Trophoblast cell (in vitro differentiated cells and primary cell): Measurements from ENCODE around the gene POLR1D.

Source experiments
- DNase-seq, 2 donors: peaks; one replicate each; pipeline ENCODE4 v3.0.0-alpha.2; 2016
- H2AFZ ChIP-seq: 2 replicates; pipeline ENCODE4 v1.6.1; 2013; ENCODE audit warnings: low read length, moderate library complexity, mild to moderate bottlenecking; ENCODE audit not compliant: insufficient read depth, poor library complexity
- H2AK5ac ChIP-seq: 2 replicates; pipeline ENCODE4 v1.6.1; 2013; ENCODE audit warnings: mild to moderate bottlenecking, low read length
- H2BK120ac ChIP-seq: 2 replicates; pipeline ENCODE4 v1.6.1; 2013; ENCODE audit warnings: low read length, mild to moderate bottlenecking, moderate library complexity; ENCODE audit not compliant: insufficient read depth, poor library complexity
- H2BK12ac ChIP-seq: 2 replicates; pipeline ENCODE4 v1.6.1; 2013; ENCODE audit warnings: mild to moderate bottlenecking, low read length, moderate library complexity
- H2BK5ac ChIP-seq: 2 replicates; pipeline ENCODE4 v1.6.1; 2013; ENCODE audit warnings: low read length, low read depth, moderate library complexity, mild to moderate bottlenecking; ENCODE audit not compliant: poor library complexity
- H3K14ac ChIP-seq: 2 replicates; pipeline ENCODE4 v1.6.1; 2013; ENCODE audit warnings: mild to moderate bottlenecking, low read length
- H3K18ac ChIP-seq: 2 replicates; pipeline ENCODE4 v1.6.1; 2013; ENCODE audit warnings: mild to moderate bottlenecking, low read length
- H3K23ac ChIP-seq: 2 replicates; pipeline ENCODE4 v1.6.1; 2013; ENCODE audit warnings: low read length
- H3K27ac ChIP-seq: 2 replicates; pipeline ENCODE4 v1.5.1; 2013; ENCODE audit warnings: low read depth, mild to moderate bottlenecking, inconsistent platforms, low read length, moderate library complexity
- H3K27me3 ChIP-seq: 2 replicates; pipeline ENCODE4 v1.6.1; 2013; ENCODE audit warnings: inconsistent platforms, mild to moderate bottlenecking, low read length, moderate library complexity; ENCODE audit not compliant: insufficient read depth
- H3K36me3 ChIP-seq, 2 experiments: 1 replicate in 1 of 2; 2 replicates in 1 of 2; pipeline ENCODE4 v1.6.1; 2013; ENCODE audit warnings: low read length in 2 of 2, mild to moderate bottlenecking in 2 of 2, moderate library complexity in 1 of 2; ENCODE audit not compliant: insufficient read depth in 2 of 2, control insufficient read depth in 1 of 2
- H3K4ac ChIP-seq: 2 replicates; pipeline ENCODE4 v1.6.1; 2013; ENCODE audit warnings: low read depth, mild to moderate bottlenecking, low read length, moderate library complexity
- H3K4me1 ChIP-seq, 2 experiments: 1 replicate in 1 of 2; 2 replicates in 1 of 2; pipeline ENCODE4 v1.6.1; 2013; ENCODE audit warnings: low read length in 2 of 2, mild to moderate bottlenecking in 2 of 2, moderate library complexity in 1 of 2; ENCODE audit not compliant: insufficient read depth in 2 of 2, control insufficient read depth in 1 of 2
- H3K4me2 ChIP-seq: 2 replicates; pipeline ENCODE4 v1.6.1; 2013; ENCODE audit warnings: inconsistent platforms, mild to moderate bottlenecking, low read length, moderate library complexity
- H3K4me3 ChIP-seq: 2 replicates; pipeline ENCODE4 v1.5.1; 2013; ENCODE audit warnings: mild to moderate bottlenecking, low read depth, low read length, inconsistent platforms
- H3K79me1 ChIP-seq: one replicate; pipeline ENCODE4 v1.6.1; 2013; ENCODE audit warnings: low read length
- H3K79me2 ChIP-seq: 2 replicates; pipeline ENCODE4 v1.6.1; 2013; ENCODE audit warnings: low read length, mild to moderate bottlenecking; ENCODE audit not compliant: control insufficient read depth, insufficient read depth, poor library complexity
- H3K9ac ChIP-seq: 2 replicates; pipeline ENCODE4 v1.6.1; 2013; ENCODE audit warnings: mild to moderate bottlenecking, low read length
- H3K9me3 ChIP-seq: 2 replicates; pipeline ENCODE4 v1.6.1; 2013; ENCODE audit warnings: low read depth, mild to moderate bottlenecking, control low read depth, inconsistent platforms, low read length; ENCODE audit not compliant: insufficient read depth
- H4K12ac ChIP-seq: 2 replicates; pipeline ENCODE4 v1.6.1; 2013; ENCODE audit warnings: low read depth, mild to moderate bottlenecking, low read length, moderate library complexity
- H4K8ac ChIP-seq: 2 replicates; pipeline ENCODE4 v1.6.1; 2013; ENCODE audit warnings: low read depth, mild to moderate bottlenecking, low read length, moderate library complexity
- H4K91ac ChIP-seq: one replicate; pipeline ENCODE4 v1.6.1; 2013; ENCODE audit warnings: low read depth, mild to moderate bottlenecking, low read length, moderate library complexity
- WGBS: extraction: QIAGEN DNeasy Blood & Tissue Kit; methylation state at CpG from one replicate; pipeline ENCODE4 v1.1.7; 2013; ENCODE audit warnings: missing lambda C conversion rate; ENCODE audit not compliant: insufficient read length, insufficient coverage; ENCODE audit errors: extremely low coverage; 5-methylcytosine and 5-hydroxymethylcytosine counted together

The POLR1D gene

DNA sequence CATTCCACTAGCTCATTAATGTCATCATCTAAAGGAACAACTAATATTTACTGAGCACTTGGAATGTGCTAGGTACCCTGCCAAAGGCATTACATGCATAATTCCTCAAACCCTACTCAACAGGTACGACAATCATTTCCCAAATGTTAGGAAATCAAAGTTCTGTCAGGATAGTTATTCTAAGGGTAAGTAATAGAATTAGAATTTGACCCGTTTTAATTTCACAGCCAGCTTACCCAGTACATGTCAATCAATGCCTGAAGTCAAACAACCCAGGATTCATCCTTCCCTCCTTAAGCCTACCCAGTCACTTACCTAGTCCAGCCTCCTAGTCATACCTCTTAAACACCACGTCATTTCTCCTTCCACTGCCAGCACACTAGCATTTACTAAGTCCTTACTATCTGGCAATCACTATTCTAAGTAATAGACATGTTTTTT lies 3.8 kb upstream of the POLR1D start:
- Histone ChIP-seq H2BK5ac (no peak overlapping the region), H3K4me1 (peaks cover 2 to 8% of the 10 kb centered on the region in 2 experiments), H3K4me2 (no peak overlapping the region), H3K4me3 (no peak overlapping the region), H2AFZ (no peak overlapping the region), H2BK12ac (no peak overlapping the region), H3K23ac (peak overlapping the region; percentile 81), H4K91ac (no peak overlapping the region), H3K9ac (peak overlapping the region; percentile 44), H3K18ac (no peak overlapping the region), H3K9me3 (peaks cover 3% of the 10 kb centered on the region), H2BK120ac (no peak overlapping the region), H3K79me1 (peaks cover 20% of the 10 kb centered on the region), H3K27me3 (no peaks in the 10 kb centered on the region), H3K79me2 (peaks cover 21% of the 10 kb centered on the region), H3K14ac (no peak overlapping the region), H4K8ac (no peak overlapping the region), H3K36me3 (peaks cover 5% of the 10 kb centered on the region in 2 experiments), H2AK5ac (no peak overlapping the region), H3K4ac (peak overlapping the region; percentile 52), H3K27ac (no peak overlapping the region), H4K12ac (no peak overlapping the region)
- no CpG with 5 or more reads among the region's 3 CpGs for WGBS
- DNase-seq, result peak; percentile 42 to 81

DNA sequence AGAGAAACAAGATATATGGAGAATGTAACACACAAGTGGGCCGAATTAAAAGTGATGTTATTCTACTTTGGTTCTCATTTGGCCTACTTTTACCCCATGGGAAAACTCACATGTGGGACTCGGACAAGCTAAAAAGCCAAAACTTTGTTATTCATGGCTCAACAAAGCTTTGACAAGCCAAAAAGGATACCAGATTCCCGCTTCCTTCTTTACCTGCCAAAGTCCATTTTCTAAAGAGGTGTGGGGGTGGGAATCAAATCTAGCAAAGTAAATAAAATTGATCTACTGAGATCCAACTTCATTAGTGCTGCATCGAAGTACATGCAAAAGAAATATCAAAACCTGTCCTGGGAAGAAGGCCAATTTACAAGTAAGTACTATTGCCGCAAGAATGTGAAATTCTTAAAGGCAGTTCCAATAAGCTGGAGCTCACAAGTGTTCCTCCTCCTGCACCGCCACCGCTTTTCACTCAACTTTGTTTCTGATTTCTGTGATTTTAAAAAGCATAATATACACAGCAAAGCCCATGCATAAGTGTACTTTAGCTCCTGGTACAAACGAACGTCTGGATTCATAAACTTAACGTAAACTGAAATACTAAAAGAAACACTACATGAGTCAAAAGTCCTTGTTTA lies 2.5 kb upstream of the POLR1D start:
- Histone ChIP-seq H3K9ac (no peak overlapping the region), H3K4ac (no peak overlapping the region), H4K12ac (no peak overlapping the region), H3K9me3 (peaks cover 3% of the 10 kb centered on the region), H3K27ac (no peak overlapping the region), H3K79me1 (peaks cover 20% of the 10 kb centered on the region), H3K4me1 (peaks cover 2 to 10% of the 10 kb centered on the region in 2 experiments), H3K18ac (no peak overlapping the region), H2BK120ac (no peak overlapping the region), H3K27me3 (no peaks in the 10 kb centered on the region), H3K23ac (no peak overlapping the region), H2AK5ac (no peak overlapping the region), H3K4me3 (no peak overlapping the region), H4K8ac (no peak overlapping the region), H3K14ac (no peak overlapping the region), H2AFZ (no peak overlapping the region), H4K91ac (no peak overlapping the region), H2BK12ac (no peak overlapping the region), H2BK5ac (no peak overlapping the region), H3K4me2 (peak overlapping the region; percentile 96), H3K79me2 (peaks cover 19% of the 10 kb centered on the region), H3K36me3 (peaks cover 5 to 10% of the 10 kb centered on the region in 2 experiments)
- DNase-seq, result peak in 1 of 2 donors; percentile 23
- no CpG with 5 or more reads among the region's 10 CpGs for WGBS

DNA sequence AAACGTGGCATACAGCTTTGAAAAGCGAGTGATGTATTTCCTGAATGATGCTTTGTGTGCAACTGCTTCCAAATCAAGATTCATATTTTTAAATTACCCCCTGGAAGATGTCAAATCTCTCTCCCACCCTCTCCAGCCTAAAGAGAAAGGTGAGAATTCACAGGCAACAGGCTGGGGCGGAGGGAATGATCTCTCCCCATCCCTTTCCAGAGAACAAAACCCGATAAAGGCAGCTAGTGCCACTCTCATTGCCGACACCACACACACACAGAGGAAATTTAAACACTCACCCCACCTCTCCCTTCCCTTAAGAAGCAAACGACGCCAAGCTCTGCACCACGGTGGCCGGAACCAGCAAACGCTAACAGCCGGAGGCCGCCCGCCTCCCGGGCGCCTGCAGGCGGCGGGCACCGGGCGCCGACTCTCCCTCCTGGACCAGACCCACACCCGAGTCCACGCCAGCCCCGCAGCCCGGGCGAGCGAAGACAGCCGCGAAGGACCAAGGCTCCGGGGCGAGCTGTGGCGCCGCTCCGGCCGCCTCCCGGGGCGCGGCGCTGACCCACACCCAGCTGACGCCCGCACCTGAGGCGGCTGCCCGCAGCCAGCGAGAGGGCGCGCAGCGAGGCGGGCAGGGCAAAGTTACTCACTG lies 1.8 kb upstream of the POLR1D start:
- peak; percentile 81 to 85 for DNase-seq
- Histone ChIP-seq H2AK5ac (no peak overlapping the region), H3K79me1 (peaks cover 20% of the 10 kb centered on the region), H2AFZ (peak overlapping the region; percentile 82), H2BK120ac (peak overlapping the region; percentile 60), H4K8ac (peak overlapping the region; percentile 67), H3K27ac (peak overlapping the region; percentile 90), H3K9me3 (peaks cover 3% of the 10 kb centered on the region), H3K79me2 (peaks cover 17% of the 10 kb centered on the region), H4K91ac (peak overlapping the region; percentile 37), H3K14ac (peak overlapping the region; percentile 65), H3K23ac (no peak overlapping the region), H3K27me3 (no peaks in the 10 kb centered on the region), H3K9ac (peak overlapping the region; percentile 91), H3K4me1 (peaks cover 2 to 10% of the 10 kb centered on the region in 2 experiments), H3K4me3 (peak overlapping the region; percentile 94), H2BK5ac (peak overlapping the region; percentile 65), H4K12ac (peak overlapping the region; percentile 10), H3K4ac (peak overlapping the region; percentile 43), H3K4me2 (peak overlapping the region; percentile 96), H3K36me3 (peaks cover 3 to 11% of the 10 kb centered on the region in 2 experiments), H3K18ac (no peak overlapping the region), H2BK12ac (no peak overlapping the region)
- WGBS, result no CpG with 5 or more reads among the region's 47 CpGs

DNA sequence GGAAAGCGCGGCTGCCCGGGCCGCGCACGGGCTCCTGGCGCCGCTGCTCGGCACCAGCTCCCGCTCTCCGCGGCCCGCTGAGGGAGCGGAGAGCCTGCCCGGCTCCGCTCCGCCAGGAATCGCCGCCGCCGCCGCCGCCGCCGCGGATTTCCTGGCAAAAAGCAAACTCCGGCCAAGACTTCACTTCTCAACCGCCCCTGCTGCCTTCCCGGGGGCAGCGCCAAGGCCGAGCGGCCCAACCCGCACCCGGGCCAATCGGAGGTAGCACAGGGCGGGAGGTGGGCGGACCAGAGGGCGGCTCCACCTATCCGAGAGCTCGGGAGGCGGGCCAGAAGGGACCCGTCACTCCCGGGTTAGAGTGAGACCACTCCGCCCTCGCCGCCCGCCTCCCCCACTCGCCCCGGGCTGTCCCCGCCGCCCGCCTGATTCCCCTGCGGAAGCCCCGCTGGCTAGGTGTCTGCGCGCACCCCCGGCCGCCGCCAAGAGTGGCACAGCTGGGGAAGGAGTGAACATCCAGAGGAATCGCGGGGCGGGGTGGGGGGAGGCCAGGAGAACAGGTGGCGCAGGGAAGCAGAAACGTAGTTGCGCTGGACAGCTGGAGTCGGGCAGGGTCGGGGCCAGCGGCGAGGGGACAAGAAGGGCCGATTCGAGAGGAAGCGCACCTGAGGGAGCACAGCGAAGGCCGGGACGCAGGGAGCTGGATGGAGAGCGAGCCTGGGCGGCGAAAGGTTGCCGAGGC lies 1.1 kb upstream of the POLR1D start, which contains the start of gene LNX2:
Gene LNX2, minus strand, starts transcription at position 153 of the 739 bp plus-strand sequence. CDS start 38,826 bp downstream, outside the sequence.
- Histone ChIP-seq H3K9me3 (no peaks in the 10 kb centered on the region), H4K12ac (peak within 1 kb of the TSS; percentile 90), H4K91ac (peak within 1 kb of the TSS; percentile 97), H3K4ac (peak within 1 kb of the TSS; percentile 91), H2BK5ac (peak within 1 kb of the TSS; percentile 85), H3K36me3 (peaks cover 0 to 7% of the 10 kb centered on the region in 2 experiments), H2AK5ac (peak within 1 kb of the TSS; percentile 77), H3K27ac (peak within 1 kb of the TSS; percentile 99), H3K14ac (peak within 1 kb of the TSS; percentile 95), H3K79me2 (peaks cover 17% of the 10 kb centered on the region), H3K18ac (peak within 1 kb of the TSS; percentile 96), H2AFZ (peak within 1 kb of the TSS; percentile 82), H3K9ac (peak within 1 kb of the TSS; percentile 91), H2BK120ac (peak within 1 kb of the TSS; percentile 92), H4K8ac (peak within 1 kb of the TSS; percentile 92), H3K4me2 (peak within 1 kb of the TSS; percentile 96), H3K79me1 (peaks cover 20% of the 10 kb centered on the region), H2BK12ac (peak within 1 kb of the TSS; percentile 69), H3K27me3 (no peaks in the 10 kb centered on the region), H3K23ac (no peak within 1 kb of the TSS), H3K4me1 (peaks cover 2 to 10% of the 10 kb centered on the region in 2 experiments), H3K4me3 (peak within 1 kb of the TSS; percentile 98)
- DNase-seq, result peak; percentile 97
- WGBS, result no CpG with 5 or more reads among the region's 79 CpGs
